HL-60 (cell line): ENCODE results near the gene SIGLEC14.

Experiments used
- REST ChIP-seq: IDR thresholded peaks from 2 replicates; pipeline ENCODE4 v1.6.1; 2012; ENCODE audit warnings: low read depth; ENCODE audit not compliant: insufficient replicate concordance
- TF ChIP-seq, protein P1 (sequence below): IDR thresholded peaks from one replicate; pipeline ENCODE4 v1.5.1; 2011; ENCODE audit warnings: low read length, control low read depth, inconsistent platforms; ENCODE audit not compliant: insufficient read depth

GRCh38 chr19:51688671-51689571 lies 42.3 kb upstream of the SIGLEC14 start:
- TF ChIP-seq, protein P1, sequence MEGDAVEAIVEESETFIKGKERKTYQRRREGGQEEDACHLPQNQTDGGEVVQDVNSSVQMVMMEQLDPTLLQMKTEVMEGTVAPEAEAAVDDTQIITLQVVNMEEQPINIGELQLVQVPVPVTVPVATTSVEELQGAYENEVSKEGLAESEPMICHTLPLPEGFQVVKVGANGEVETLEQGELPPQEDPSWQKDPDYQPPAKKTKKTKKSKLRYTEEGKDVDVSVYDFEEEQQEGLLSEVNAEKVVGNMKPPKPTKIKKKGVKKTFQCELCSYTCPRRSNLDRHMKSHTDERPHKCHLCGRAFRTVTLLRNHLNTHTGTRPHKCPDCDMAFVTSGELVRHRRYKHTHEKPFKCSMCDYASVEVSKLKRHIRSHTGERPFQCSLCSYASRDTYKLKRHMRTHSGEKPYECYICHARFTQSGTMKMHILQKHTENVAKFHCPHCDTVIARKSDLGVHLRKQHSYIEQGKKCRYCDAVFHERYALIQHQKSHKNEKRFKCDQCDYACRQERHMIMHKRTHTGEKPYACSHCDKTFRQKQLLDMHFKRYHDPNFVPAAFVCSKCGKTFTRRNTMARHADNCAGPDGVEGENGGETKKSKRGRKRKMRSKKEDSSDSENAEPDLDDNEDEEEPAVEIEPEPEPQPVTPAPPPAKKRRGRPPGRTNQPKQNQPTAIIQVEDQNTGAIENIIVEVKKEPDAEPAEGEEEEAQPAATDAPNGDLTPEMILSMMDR, result no peak
- TF ChIP-seq REST, result no peak
